Esophagus muscularis mucosa (tissue), 4 donors: ENCODE measurements around the gene SPPL3. TPM values are rescaled to one million over a fixed set of nuclear protein-coding genes. Genes with fewer than 3 reads are reported as not detected.

Experiments used
- DNase-seq: peaks from one replicate; pipeline ENCODE4 v3.0.0-alpha.2; 2017; ENCODE audit errors: extremely low spot score
- H3K27ac ChIP-seq, 4 donors: fragments of 200-600 bp; sonication (generic); replicated peaks in 1 of 4; 1 replicate in 3 of 4; 2 replicates in 1 of 4; pipeline ENCODE4 v1.5.1; 2016 to 2019; ENCODE audit warnings: mild to moderate bottlenecking in 1 of 4
- H3K27me3 ChIP-seq, 4 donors: fragments of 200-600 bp; sonication (generic); one replicate each; pipeline versions ENCODE4 v1.5.1 to v1.6.0; 2016 to 2019
- H3K36me3 ChIP-seq, 4 donors: fragments of 200-600 bp; sonication (generic); one replicate each; pipeline ENCODE4 v1.5.1; 2016 to 2019
- H3K4me1 ChIP-seq, 4 donors: fragments of 200-600 bp; sonication (generic); one replicate each; pipeline ENCODE4 v1.5.1; 2016 to 2019
- H3K4me3 ChIP-seq, 4 donors: fragments of 200-600 bp; sonication (generic); 1 replicate in 2 of 4; 2 replicates in 2 of 4; pipeline ENCODE4 v1.5.1; 2016 to 2019; ENCODE audit warnings: mild to moderate bottlenecking in 4 of 4, moderate library complexity in 1 of 4
- H3K9me3 ChIP-seq, 4 donors: fragments of 200-600 bp; sonication (generic); 1 replicate in 3 of 4; 2 replicates in 1 of 4; pipeline ENCODE4 v1.5.1; 2016 to 2019
- CTCF ChIP-seq, 3 experiments: fragments of 200-600 bp in 2 of 3; fragments of 450-650 bp in 1 of 3; sonication (generic) in 2 of 3; IDR thresholded peaks; one replicate each; pipeline ENCODE4 v1.5.1; 2017 to 2019; ENCODE audit warnings: antibody characterized with exemption in 3 of 3, mild to moderate bottlenecking in 2 of 3, moderate library complexity in 1 of 3
- EP300 ChIP-seq: sonication (generic); formaldehyde crosslinking; IDR thresholded peaks from one replicate; pipeline ENCODE4 v1.6.1; 2017; ENCODE audit warnings: antibody characterized with exemption
- POLR2A ChIP-seq: fragments of 450-650 bp; IDR thresholded peaks from one replicate; pipeline ENCODE4 v1.6.1; 2017; ENCODE audit warnings: antibody characterized with exemption, moderate library complexity, mild to moderate bottlenecking, low read depth
- POLR2AphosphoS5 ChIP-seq, 2 donors: sonication (generic); formaldehyde crosslinking; IDR thresholded peaks; one replicate each; pipeline ENCODE4 v1.6.1; 2017; ENCODE audit warnings: antibody characterized with exemption in 2 of 2
- WGBS: methylation state at CpG from one replicate; pipeline ENCODE4 v1.1.5; 2018; 5-methylcytosine and 5-hydroxymethylcytosine counted together
- intact Hi-C: fragments of 100-400 bp; cut with DNase I; formaldehyde crosslinking; loops from one replicate; pipeline ENCODE4 v1.15.1; 2023
- total RNA-seq, 4 donors: library from RNA; depleted of rRNA; stranded (reverse); fragments of >200 nt; gene quantifications; one replicate each; pipeline versions ENCODE4 v1.1.0 to v1.2.1, GENCODE V29; 2016

Gene SPPL3
- total RNA-seq, 4 donors from 2014 or later = 18.4 to 32.1 (median 21.8) TPM

GRCh38 chr12:120886199-120887018, 17.7 kb downstream of the SPPL3 start:
- WGBS = 87% methylated on average over 4 of the region's 4 CpGs
- Histone ChIP-seq H3K36me3 (no peaks in the 10 kb centered on the region), H3K4me1 (peaks cover 21 to 50% (median 46%) of the 10 kb centered on the region in 4 donors), H3K4me3 (no peak overlapping the region), H3K9me3 (no peaks in the 10 kb centered on the region), H3K27ac (no peak overlapping the region), H3K27me3 (no peaks in the 10 kb centered on the region)
- intact Hi-C loops = no loop called here
- TF ChIP-seq EP300 = no peak
- no peak for TF ChIP-seq CTCF (IDR thresholded peaks at IDR 0.05)
- no peak for TF ChIP-seq POLR2AphosphoS5 (IDR thresholded peaks at IDR 0.05)
- TF ChIP-seq POLR2A = no peak
- DNase-seq = no peak

- TF ChIP-seq CTCF (IDR thresholded peaks at IDR 0.05) (no peak), POLR2AphosphoS5 (IDR thresholded peaks at IDR 0.05) (no peak), EP300 (no peak), POLR2A (no peak)
- H3K27ac ChIP-seq = no peak overlapping the region
- H3K36me3 ChIP-seq = no peaks in the 10 kb centered on the region
- H3K9me3 ChIP-seq = no peaks in the 10 kb centered on the region
- intact Hi-C loops = no loop called here
- no peaks in the 10 kb centered on the region for H3K27me3 ChIP-seq
- 92% methylated on average over 2 of the region's 2 CpGs for WGBS
- H3K4me3 ChIP-seq = no peak overlapping the region
- H3K4me1 ChIP-seq = peaks cover 13 to 42% (median 38%) of the 10 kb centered on the region in 4 donors
- no peak for DNase-seq
Observed at GRCh38 chr12:120885521-120885920, 18.6 kb downstream of the SPPL3 start.

- TF ChIP-seq EP300 (no peak), POLR2AphosphoS5 (IDR thresholded peaks at IDR 0.05) (no peak), CTCF (IDR thresholded peaks at IDR 0.05) (no peak), POLR2A (no peak)
- intact Hi-C loops = no loop called here
- WGBS = 92% methylated on average over 1 of the region's 1 CpG
- peaks cover 13 to 42% (median 38%) of the 10 kb centered on the region in 4 donors for H3K4me1 ChIP-seq
- no peaks in the 10 kb centered on the region for H3K27me3 ChIP-seq
- no peak for DNase-seq
- H3K27ac ChIP-seq = no peak overlapping the region
- no peaks in the 10 kb centered on the region for H3K36me3 ChIP-seq
- no peaks in the 10 kb centered on the region for H3K9me3 ChIP-seq
- H3K4me3 ChIP-seq = no peak overlapping the region
Observed at GRCh38 chr12:120884644-120885043, 19.5 kb downstream of the SPPL3 start.

GRCh38 chr12:120882055-120882555, 22.1 kb downstream of the SPPL3 start:
- Histone ChIP-seq H3K4me1 (peaks cover 8 to 34% (median 27%) of the 10 kb centered on the region in 4 donors), H3K36me3 (no peaks in the 10 kb centered on the region), H3K9me3 (no peaks in the 10 kb centered on the region), H3K27me3 (no peaks in the 10 kb centered on the region), H3K4me3 (no peak overlapping the region), H3K27ac (no peak overlapping the region)
- 100% methylated on average over 1 of the region's 1 CpG for WGBS
- TF ChIP-seq EP300 (no peak), POLR2AphosphoS5 (IDR thresholded peaks at IDR 0.05) (no peak), POLR2A (no peak), CTCF (IDR thresholded peaks at IDR 0.05) (no peak)
- no peak for DNase-seq
- intact Hi-C loops = no loop called here
